ENCODE data around the gene RABGAP1L.
"Not testable (repeated sequence)": the region's sequence is repeated elsewhere in the genome, so short reads cannot be mapped to it uniquely, and the experiment has no call there.

RABGAP1L gene

DNA sequence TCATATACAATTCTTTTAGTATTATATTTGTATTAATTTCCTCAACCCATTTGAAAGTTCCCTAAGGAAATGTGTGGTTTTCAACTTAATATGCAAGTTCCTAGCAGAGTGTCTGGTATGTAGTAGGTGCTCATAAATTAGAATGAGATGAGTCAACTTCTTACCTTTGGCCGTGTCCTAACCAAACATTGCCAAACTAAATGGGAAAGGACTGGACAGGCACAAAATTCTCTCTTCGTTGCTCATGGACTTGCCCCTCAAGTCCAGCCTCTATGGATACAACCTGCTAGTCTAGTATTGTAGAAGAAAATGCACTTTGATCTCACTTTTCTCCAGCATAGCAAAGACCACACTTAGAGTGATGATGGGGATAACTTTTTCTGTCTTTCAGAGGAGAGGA is 875.5 kb downstream of the RABGAP1L start:
- DNase-seq (ENCODE audit: low spot score in 2 of 2) (no peak), ATAC-seq (replicated peaks; ENCODE audit: extremely low read depth, poor library complexity, severe bottlenecking) (no peak)
- Mint-ChIP-seq H3K9me3 (no peaks in the 10 kb centered on the region), H3K36me3 (ENCODE audit: insufficient read depth) (no peaks in the 10 kb centered on the region), H3K27ac (ENCODE audit: low read depth) (no peak overlapping the region), H3K27me3 (no peaks in the 10 kb centered on the region), H3K4me3 (no peak overlapping the region), H3K4me1 (peaks cover 2% of the 10 kb centered on the region)

DNA sequence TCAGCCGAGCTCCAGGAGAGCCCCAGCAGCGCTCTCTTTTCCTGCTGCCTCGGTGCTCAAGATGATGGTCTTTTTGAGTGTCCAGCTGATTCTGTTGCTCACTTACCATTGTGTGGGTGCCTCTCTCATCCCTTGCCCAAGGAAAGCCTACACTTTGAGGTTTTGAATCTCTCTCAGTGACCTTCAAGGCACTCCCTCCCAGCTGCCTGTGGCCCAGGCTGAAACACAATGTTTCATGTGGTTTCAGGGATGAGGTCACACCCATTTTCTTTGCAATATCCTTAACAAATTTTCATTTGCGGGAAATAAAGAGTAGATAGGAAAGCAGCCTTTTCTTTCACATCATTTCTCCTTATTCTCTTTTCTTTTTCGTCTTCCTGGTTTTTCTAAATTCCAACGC is 876.5 kb downstream of the RABGAP1L start:
- Mint-ChIP-seq H3K4me1 (no peaks in the 10 kb centered on the region), H3K27ac (ENCODE audit: low read depth) (no peak overlapping the region), H3K36me3 (ENCODE audit: insufficient read depth) (no peaks in the 10 kb centered on the region), H3K4me3 (no peak overlapping the region), H3K27me3 (no peaks in the 10 kb centered on the region), H3K9me3 (no peaks in the 10 kb centered on the region)
- DNase-seq (ENCODE audit: low spot score in 2 of 2) (no peak), ATAC-seq (replicated peaks; ENCODE audit: extremely low read depth, poor library complexity, severe bottlenecking) (no peak)

DNA sequence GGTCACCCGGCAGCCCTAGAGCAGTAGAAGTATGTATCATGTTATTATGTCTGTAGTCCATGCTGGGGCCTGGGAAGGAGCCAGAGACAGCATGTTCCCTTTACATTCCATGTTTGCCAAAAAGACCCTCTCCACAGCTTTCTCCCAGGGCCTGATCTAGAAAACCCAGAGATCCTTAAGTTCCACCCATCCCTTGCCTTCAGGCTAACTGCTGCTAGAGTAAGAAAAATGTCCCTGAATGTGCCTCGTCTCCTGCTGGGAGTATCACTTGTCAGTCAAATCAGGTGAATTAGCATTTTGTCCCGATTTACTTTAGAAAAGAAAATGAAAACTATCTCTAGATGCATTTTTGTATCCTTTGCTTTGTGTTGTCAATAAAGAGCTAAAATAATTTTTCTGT is 877.2 kb downstream of the RABGAP1L start:
- H3K9me3 Mint-ChIP-seq = no peaks in the 10 kb centered on the region
- no peak overlapping the region for H3K4me3 Mint-ChIP-seq
- ATAC-seq (replicated peaks; ENCODE audit: extremely low read depth, poor library complexity, severe bottlenecking) (no peak), DNase-seq (ENCODE audit: low spot score in 2 of 2) (no peak)
- H3K4me1 Mint-ChIP-seq = no peaks in the 10 kb centered on the region
- no peaks in the 10 kb centered on the region for H3K36me3 Mint-ChIP-seq (ENCODE audit: insufficient read depth)
- no peak overlapping the region for H3K27ac Mint-ChIP-seq (ENCODE audit: low read depth)
- no peaks in the 10 kb centered on the region for H3K27me3 Mint-ChIP-seq

GRCh38 chr1:175037416-175037815 is 878.1 kb downstream of the RABGAP1L start:
- Mint-ChIP-seq H3K4me3 (no peak overlapping the region), H3K36me3 (ENCODE audit: insufficient read depth) (no peaks in the 10 kb centered on the region), H3K9me3 (no peaks in the 10 kb centered on the region), H3K4me1 (no peaks in the 10 kb centered on the region), H3K27me3 (no peaks in the 10 kb centered on the region), H3K27ac (ENCODE audit: low read depth) (no peak overlapping the region)
- ATAC-seq (replicated peaks; ENCODE audit: extremely low read depth, poor library complexity, severe bottlenecking) (no peak), DNase-seq (ENCODE audit: low spot score in 2 of 2) (no peak)

GRCh38 chr1:175040324-175040879 is 881.1 kb downstream of the RABGAP1L start:
- peaks cover 26% of the 10 kb centered on the region for H3K27me3 Mint-ChIP-seq
- H3K36me3 Mint-ChIP-seq (ENCODE audit: insufficient read depth) = no peaks in the 10 kb centered on the region

DNA sequence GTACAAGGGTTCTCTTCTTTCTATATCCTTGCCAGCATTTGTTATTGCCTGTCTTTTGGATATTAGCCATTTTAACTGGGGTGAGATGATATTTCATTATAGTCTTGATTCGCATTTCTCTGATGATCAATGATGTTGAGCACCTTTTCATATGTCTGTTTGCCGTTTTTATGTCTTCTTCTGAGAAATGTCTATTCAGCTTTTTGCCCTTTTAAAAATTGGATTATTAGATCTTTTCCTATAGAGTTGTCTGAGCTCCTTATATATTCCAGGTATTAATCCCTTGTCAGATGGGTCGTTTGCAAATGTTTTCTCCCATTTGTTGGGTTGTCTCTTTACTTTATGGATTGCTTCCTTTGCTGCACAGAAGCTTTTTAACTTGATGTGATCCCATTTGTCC is 883.3 kb downstream of the RABGAP1L start:
- no peaks in the 10 kb centered on the region for H3K9me3 Mint-ChIP-seq
- DNase-seq (ENCODE audit: low spot score in 2 of 2) (no peak), ATAC-seq (replicated peaks; ENCODE audit: extremely low read depth, poor library complexity, severe bottlenecking) (no peak)
- no peaks in the 10 kb centered on the region for H3K4me1 Mint-ChIP-seq
- H3K27ac Mint-ChIP-seq (ENCODE audit: low read depth) = no peak overlapping the region
- H3K4me3 Mint-ChIP-seq = no peak overlapping the region
- H3K27me3 Mint-ChIP-seq = peaks cover 45% of the 10 kb centered on the region
- no peaks in the 10 kb centered on the region for H3K36me3 Mint-ChIP-seq (ENCODE audit: insufficient read depth)

More at GRCh38 chr1:175040324-175040879, 881.1 kb downstream of the RABGAP1L start:
- no peaks in the 10 kb centered on the region for H3K9me3 Mint-ChIP-seq
- H3K4me1 Mint-ChIP-seq = no peaks in the 10 kb centered on the region
- DNase-seq (ENCODE audit: low spot score in 2 of 2) (no peak), ATAC-seq (replicated peaks; ENCODE audit: extremely low read depth, poor library complexity, severe bottlenecking) (no peak)
- no peak overlapping the region for H3K4me3 Mint-ChIP-seq
- no peak overlapping the region for H3K27ac Mint-ChIP-seq (ENCODE audit: low read depth)

- Mint-ChIP-seq H3K27ac (ENCODE audit: low read depth) (no peak overlapping the region), H3K4me3 (no peak overlapping the region), H3K9me3 (no peaks in the 10 kb centered on the region), H3K36me3 (ENCODE audit: insufficient read depth) (no peaks in the 10 kb centered on the region), H3K4me1 (no peaks in the 10 kb centered on the region), H3K27me3 (peaks cover 57% of the 10 kb centered on the region)
- ATAC-seq (replicated peaks; ENCODE audit: extremely low read depth, poor library complexity, severe bottlenecking) (no peak), DNase-seq (ENCODE audit: low spot score in 2 of 2) (no peak)
Observed at GRCh38 chr1:175043824-175044223, 884.5 kb downstream of the RABGAP1L start.

- H3K27ac Mint-ChIP-seq (ENCODE audit: low read depth) = not testable (repeated sequence)
Observed at GRCh38 chr1:175044591-175044990, 885.3 kb downstream of the RABGAP1L start.

More at GRCh38 chr1:175044591-175044990, 885.3 kb downstream of the RABGAP1L start:
- not testable (repeated sequence) for H3K9me3 Mint-ChIP-seq; DNase-seq (ENCODE audit: low spot score in 2 of 2); H3K4me1 Mint-ChIP-seq; ATAC-seq (replicated peaks; ENCODE audit: extremely low read depth, poor library complexity, severe bottlenecking); H3K36me3 Mint-ChIP-seq (ENCODE audit: insufficient read depth); H3K4me3 Mint-ChIP-seq
- H3K27me3 Mint-ChIP-seq = peaks cover 65% of the 10 kb centered on the region

Measured in central memory CD8-positive, alpha-beta T cell (primary cell).